ENCODE measurements around the gene FZD8.

FZD8 gene

GRCh38 chr10:35605191-35605590 is 36.9 kb downstream of the FZD8 start, which contains the start of gene GJD4:
Gene GJD4 (plus strand): TSS chr10:35605341. CDS start chr10:35605568, 227 bp downstream.
- no peak for DNase-seq

DNA sequence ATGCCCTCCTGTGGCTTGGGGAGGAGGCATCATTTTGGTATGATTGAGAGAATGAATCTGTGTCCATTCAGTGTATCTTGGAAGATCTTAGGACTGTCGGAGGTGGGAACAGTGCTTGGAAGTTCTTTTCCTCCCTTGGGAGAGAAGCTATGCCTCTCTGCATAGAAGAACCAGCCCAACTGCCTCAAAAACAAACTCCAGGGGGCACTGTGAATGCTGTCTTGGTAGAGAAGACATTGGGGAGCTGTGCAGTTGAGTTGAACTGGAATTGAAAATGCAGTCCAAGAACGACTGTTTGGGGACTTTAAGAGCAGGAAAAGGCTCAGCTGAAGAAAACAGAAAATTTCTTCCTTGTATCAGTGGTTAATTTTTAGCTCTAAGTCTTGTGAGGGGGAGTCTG is 41.9 kb downstream of the FZD8 start:
- DNase-seq, result no peak

DNA sequence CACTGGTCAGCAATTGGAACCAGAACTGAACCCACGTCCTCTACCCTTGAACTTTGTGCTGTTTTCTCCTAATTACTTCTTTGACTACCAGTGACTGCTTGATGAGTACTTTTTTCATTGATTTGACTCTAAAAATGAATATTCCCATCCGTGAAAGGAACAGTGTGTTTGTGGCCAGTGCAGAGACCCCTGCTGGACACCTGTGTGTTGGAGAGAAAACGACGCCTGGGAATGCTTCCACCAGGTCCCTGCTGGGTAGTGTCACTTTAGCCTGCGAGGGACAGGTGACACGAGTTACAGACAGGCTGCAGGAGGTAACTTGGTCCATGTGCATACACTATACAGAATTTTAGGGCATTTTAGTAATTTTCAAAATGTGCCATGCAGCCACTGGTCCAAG is 43.7 kb downstream of the FZD8 start:
- DNase-seq, result no peak

- DNase-seq, result no peak
These were observed 47.0 kb downstream of the FZD8 start for GRCh38 chr10:35595106-35595505.

DNA sequence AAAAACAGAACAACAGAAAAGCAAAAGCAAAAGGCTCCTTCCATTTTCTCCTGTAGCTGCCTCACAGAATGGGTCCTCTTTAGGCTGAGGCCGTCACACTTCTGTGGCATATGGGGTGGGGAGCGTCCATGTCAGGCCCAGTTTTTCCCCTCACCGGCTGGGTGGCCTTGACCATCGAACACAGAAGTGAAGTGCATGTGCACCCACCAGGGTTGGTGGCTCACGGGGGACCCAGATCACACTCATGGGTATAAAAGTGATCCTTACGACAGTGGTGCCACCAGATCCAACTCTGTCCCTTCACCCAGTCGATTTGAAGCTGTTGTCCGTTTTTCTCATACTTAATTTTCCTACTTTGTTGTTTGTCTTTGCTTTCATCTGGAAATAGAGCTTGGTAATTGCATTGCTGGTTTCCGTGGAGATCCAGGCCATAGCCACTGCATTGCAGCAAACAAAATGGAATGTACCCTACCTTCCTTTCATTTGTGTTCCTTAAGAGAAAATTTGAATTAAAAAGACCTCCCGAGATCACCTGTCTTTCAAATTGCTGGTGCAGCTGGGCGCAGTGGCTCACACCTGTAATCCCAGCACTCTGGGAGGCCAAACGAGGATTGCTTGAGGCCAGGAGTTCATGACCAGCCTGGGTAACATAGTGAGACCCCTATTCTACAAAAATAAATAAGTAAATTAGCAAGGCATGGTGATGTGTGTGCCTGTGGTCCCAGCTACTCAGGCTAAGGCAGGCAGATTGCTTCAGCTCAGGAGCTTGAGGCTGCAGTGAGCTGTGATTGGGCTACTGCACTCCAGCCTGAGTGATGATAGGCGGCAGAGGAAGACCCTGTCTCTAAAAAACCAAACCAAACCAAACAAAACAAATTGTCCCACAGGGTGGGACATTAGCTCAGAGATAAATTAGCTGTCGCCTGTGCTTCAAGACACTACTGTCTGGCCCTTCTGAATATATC is 47.7 kb downstream of the FZD8 start:
- no peak for DNase-seq

- no peak for DNase-seq
These were observed 49.7 kb downstream of the FZD8 start for GRCh38 chr10:35592441-35592840.

DNA sequence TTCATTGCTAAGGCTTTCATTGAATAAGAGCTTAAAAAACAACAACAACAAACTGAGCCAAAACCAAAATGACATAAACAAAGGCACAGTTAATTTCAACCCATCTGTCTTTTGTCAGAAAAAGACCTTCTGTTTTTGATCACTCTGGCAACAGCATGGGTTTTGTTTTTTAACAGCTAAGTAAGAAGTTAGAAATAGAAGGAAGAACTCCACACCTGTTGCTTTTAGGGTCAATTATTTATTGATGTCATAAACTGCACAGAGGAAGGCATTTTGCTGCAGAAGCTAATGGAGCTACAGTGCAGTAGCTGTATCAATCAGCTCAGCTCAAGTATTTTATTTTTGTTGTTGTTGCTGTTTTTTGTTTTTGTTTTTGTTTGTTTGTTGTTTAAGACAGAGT is 53.3 kb downstream of the FZD8 start:
- no peak for DNase-seq

Data from stimulated activated naive CD4-positive, alpha-beta T cell (primary cell).